HG03378 (cell line): ENCODE results near the gene TCOF1.
A peak's percentile ranks its signal among the peaks of the same experiment; 100 is the strongest.

Experiments
- ATAC-seq: cut with Tn5 transposase; IDR thresholded peaks from one replicate; pipeline ENCODE4 v1.9.1; 2021; ENCODE audit warnings: mild to moderate bottlenecking, moderate library complexity; ENCODE audit not compliant: unreplicated experiment

TCOF1 gene

GRCh38 chr5:150386024-150386855 is 28.7 kb downstream of the TCOF1 start:
- ATAC-seq: no peak

GRCh38 chr5:150389531-150390266 is 32.2 kb downstream of the TCOF1 start:
- ATAC-seq: no peak

- ATAC-seq: no peak
These were observed 33.8 kb downstream of the TCOF1 start for GRCh38 chr5:150391064-150391834.

- ATAC-seq: no peak
These were observed 34.5 kb downstream of the TCOF1 start for GRCh38 chr5:150391986-150392385.

- ATAC-seq: no peak
These were observed 35.2 kb downstream of the TCOF1 start for GRCh38 chr5:150392680-150393079.

- ATAC-seq: no peak
These were observed 35.7 kb downstream of the TCOF1 start for GRCh38 chr5:150393096-150393645.

- ATAC-seq: no peak
These were observed 36.6 kb downstream of the TCOF1 start for GRCh38 chr5:150394131-150394530.

GRCh38 chr5:150394912-150395687 is 37.6 kb downstream of the TCOF1 start:
- ATAC-seq: no peak

GRCh38 chr5:150395688-150395975 is 38.1 kb downstream of the TCOF1 start:
- no peak for ATAC-seq

- no peak for ATAC-seq
These were observed 38.8 kb downstream of the TCOF1 start for GRCh38 chr5:150396267-150396666.

- ATAC-seq: no peak
These were observed 39.8 kb downstream of the TCOF1 start for GRCh38 chr5:150397146-150397781.

- no peak for ATAC-seq
These were observed 40.6 kb downstream of the TCOF1 start for GRCh38 chr5:150397782-150398721.

- peak; percentile 59 for ATAC-seq
These were observed 41.4 kb downstream of the TCOF1 start for GRCh38 chr5:150398722-150399523.

- ATAC-seq: peak; percentile 1
These were observed 42.2 kb downstream of the TCOF1 start for GRCh38 chr5:150399524-150400211.

- no peak for ATAC-seq
These were observed 43.0 kb downstream of the TCOF1 start for GRCh38 chr5:150400316-150401075.

GRCh38 chr5:150401076-150401375 is 43.5 kb downstream of the TCOF1 start:
- ATAC-seq: no peak
